GM21528 (cell line): ENCODE data around the gene CBLC.

Experiments
- ATAC-seq: cut with Tn5 transposase; IDR thresholded peaks from one replicate; pipeline ENCODE4 v1.9.1; 2021; ENCODE audit warnings: mild to moderate bottlenecking, moderate library complexity; ENCODE audit not compliant: unreplicated experiment, low FRiP score

CBLC gene

DNA sequence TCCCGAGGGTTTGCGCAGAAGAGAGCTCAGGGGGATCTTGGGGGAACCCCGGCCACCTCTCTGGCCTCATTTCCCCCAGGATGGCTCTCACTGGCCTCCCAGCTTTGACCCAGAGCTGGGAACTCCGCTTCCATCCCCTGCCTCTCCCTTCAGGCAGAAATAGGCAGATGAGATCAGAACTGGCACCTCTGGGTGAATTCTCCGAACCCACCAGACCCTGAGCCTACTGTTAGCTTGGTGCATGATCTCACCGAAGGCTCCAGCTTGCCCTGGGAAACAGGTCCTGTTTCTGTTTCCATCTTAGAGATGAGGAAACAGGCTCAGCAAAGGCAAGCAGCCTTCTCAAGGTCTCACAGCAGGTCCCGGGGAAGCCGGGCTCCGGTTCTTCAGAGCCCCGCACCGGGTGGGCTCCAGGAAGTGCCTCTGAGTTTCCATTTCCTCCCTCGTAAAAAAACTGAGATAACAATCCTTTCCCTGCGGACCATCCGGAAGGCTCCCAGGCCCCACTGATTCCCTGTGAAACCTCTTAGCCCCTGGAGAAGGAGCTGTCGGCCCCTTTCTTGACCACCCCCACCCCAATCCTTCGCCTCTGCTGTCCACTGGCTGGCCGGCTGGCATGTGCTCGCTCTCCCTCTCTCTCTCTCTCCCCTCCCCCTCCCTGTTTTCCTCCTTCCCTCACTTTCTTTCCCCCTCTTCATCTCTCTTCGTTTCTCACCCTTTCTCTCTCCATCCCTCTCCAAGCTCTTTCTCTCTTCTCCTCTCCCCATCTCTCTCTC, 70.5 kb downstream of the CBLC start:
- no peak for ATAC-seq

- ATAC-seq = no peak
These were observed 71.2 kb downstream of the CBLC start for GRCh38 chr19:44848812-44849447.
